ENCODE results near the gene FGR.

Gene FGR

DNA sequence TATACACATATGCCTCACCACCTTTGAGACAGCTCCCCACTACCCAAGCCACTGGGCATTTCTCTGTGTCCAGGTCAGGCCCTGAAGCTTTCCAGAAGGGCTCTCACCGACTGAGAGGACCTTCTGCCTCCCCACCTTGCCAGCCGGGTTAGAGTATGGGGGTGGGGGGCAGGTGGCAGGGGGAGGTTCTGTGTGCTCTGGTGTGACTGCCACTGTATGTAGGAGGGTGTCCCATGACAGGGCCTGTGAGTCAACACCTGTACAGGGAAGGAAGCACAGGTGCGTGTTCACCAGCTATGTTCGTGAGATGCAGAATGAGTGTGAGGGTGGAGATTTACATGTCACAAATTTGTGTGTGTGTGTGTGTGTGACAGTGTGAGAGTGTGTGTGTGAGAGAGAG, 38.0 kb downstream of the FGR start:
- DNase-seq: no peak
- Histone ChIP-seq H3K36me3 (no peaks in the 10 kb centered on the region), H3K4me3 (ENCODE audit: low read depth, low read length) (no peak overlapping the region), H3K27me3 (no peaks in the 10 kb centered on the region), H3K4me1 (peaks cover 39% of the 10 kb centered on the region), H3K9me3 (no peaks in the 10 kb centered on the region)
- TF ChIP-seq, protein P1, sequence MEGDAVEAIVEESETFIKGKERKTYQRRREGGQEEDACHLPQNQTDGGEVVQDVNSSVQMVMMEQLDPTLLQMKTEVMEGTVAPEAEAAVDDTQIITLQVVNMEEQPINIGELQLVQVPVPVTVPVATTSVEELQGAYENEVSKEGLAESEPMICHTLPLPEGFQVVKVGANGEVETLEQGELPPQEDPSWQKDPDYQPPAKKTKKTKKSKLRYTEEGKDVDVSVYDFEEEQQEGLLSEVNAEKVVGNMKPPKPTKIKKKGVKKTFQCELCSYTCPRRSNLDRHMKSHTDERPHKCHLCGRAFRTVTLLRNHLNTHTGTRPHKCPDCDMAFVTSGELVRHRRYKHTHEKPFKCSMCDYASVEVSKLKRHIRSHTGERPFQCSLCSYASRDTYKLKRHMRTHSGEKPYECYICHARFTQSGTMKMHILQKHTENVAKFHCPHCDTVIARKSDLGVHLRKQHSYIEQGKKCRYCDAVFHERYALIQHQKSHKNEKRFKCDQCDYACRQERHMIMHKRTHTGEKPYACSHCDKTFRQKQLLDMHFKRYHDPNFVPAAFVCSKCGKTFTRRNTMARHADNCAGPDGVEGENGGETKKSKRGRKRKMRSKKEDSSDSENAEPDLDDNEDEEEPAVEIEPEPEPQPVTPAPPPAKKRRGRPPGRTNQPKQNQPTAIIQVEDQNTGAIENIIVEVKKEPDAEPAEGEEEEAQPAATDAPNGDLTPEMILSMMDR (IDR thresholded peaks at IDR 0.05; ENCODE audit: low read depth, low read length): no peak

DNA sequence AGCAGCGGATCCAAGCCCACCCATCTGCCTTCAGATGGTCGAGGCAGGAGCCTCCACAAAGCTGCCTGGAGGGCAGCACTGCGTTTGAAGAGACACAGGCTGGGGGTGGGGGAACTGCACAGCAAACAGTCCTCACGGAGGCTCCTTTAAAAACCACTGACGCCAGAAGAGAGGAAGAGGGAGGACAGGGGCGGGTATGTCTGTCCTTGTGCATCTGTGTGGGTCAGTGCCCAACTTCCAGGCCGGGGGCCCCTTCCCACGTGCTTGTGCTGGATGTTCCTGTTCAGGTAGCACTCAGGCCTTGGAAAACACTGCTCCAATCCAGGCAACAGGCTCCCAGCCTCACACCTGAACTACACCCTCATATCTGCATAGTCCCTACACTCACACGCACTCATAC, 38.7 kb downstream of the FGR start:
- no peaks in the 10 kb centered on the region for H3K9me3 ChIP-seq
- H3K4me3 ChIP-seq (ENCODE audit: low read depth, low read length): no peak overlapping the region
- H3K4me1 ChIP-seq: peaks cover 40% of the 10 kb centered on the region
- H3K36me3 ChIP-seq: no peaks in the 10 kb centered on the region
- H3K27me3 ChIP-seq: no peaks in the 10 kb centered on the region
- no peak for DNase-seq
- TF ChIP-seq, protein P1 (IDR thresholded peaks at IDR 0.05; ENCODE audit: low read depth, low read length): no peak

DNA sequence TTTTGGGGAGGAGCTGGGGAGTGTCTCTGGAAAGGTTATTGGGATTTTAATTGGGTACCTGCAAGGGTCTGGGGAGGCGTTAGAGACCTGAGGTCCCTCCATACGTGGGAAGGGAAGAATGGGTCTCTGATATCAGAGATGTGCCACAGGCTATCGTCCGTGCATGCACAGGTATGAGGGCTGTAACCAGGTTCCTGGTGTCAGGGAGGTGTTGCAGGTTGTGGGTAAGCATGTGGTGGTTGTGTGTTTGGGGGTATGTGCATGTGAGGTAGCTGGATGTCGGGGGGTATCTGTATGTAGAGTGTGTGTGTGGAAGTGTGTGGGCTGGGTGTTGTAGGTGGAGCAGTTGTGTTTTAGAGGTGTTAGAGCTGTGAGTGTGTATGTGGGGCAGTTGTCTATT, 39.4 kb downstream of the FGR start:
- no peak overlapping the region for H3K4me3 ChIP-seq (ENCODE audit: low read depth, low read length)
- H3K27me3 ChIP-seq: no peaks in the 10 kb centered on the region
- H3K36me3 ChIP-seq: no peaks in the 10 kb centered on the region
- TF ChIP-seq, protein P1 (IDR thresholded peaks at IDR 0.05; ENCODE audit: low read depth, low read length): no peak
- no peaks in the 10 kb centered on the region for H3K9me3 ChIP-seq
- peaks cover 42% of the 10 kb centered on the region for H3K4me1 ChIP-seq
- DNase-seq: no peak

DNA sequence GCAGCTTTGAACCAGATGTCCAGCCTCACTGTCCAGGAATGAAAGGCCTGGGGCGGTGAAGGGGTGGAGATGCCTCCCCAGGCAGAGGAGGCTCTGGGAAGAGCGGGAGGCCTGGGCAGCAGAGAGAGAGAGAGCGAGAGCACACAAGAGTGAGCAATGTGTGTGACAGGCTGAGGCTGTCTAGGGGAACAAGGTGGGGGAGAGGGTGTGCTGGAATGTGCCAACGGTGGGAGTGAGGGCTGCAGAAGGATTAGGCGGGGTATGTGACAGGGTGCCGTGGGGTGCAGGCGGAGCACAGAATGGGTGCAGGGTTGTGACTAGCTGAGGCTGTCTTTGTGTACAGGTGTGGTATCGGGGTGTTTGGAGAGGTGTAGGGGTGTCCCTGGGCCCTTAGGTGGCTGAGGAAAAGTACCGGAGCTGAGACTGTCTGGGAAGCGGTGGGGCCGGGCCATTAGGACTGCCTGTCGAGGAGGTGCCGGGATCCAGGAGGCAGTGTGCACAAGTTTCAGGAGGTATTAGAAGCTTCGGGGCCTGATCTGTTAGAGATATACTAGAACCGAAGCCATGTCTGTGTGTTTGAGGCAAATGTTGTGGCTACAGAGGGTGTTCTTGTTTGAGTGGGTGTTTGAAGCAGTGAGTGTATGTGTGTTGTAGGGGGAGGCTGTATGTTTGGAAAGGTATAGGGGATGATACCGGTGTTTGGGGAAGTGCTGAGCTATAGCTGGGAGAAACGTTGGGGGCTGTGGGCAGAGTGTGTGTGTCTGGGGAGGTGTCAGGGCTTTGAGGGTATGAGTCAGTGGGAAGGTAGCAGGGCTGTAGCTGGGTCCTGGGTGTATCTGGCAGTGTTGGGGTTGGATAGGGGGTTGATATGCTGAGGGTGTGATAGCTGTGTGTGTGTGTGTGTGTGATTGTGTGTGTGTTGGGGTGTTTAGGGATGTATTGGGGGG, 40.1 kb downstream of the FGR start:
- TF ChIP-seq, protein P1 (IDR thresholded peaks at IDR 0.05; ENCODE audit: low read depth, low read length): no peak
- peaks cover 42% of the 10 kb centered on the region for H3K4me1 ChIP-seq
- no peak overlapping the region for H3K4me3 ChIP-seq (ENCODE audit: low read depth, low read length)
- no peaks in the 10 kb centered on the region for H3K36me3 ChIP-seq
- no peak for DNase-seq
- no peaks in the 10 kb centered on the region for H3K27me3 ChIP-seq
- H3K9me3 ChIP-seq: no peaks in the 10 kb centered on the region

DNA sequence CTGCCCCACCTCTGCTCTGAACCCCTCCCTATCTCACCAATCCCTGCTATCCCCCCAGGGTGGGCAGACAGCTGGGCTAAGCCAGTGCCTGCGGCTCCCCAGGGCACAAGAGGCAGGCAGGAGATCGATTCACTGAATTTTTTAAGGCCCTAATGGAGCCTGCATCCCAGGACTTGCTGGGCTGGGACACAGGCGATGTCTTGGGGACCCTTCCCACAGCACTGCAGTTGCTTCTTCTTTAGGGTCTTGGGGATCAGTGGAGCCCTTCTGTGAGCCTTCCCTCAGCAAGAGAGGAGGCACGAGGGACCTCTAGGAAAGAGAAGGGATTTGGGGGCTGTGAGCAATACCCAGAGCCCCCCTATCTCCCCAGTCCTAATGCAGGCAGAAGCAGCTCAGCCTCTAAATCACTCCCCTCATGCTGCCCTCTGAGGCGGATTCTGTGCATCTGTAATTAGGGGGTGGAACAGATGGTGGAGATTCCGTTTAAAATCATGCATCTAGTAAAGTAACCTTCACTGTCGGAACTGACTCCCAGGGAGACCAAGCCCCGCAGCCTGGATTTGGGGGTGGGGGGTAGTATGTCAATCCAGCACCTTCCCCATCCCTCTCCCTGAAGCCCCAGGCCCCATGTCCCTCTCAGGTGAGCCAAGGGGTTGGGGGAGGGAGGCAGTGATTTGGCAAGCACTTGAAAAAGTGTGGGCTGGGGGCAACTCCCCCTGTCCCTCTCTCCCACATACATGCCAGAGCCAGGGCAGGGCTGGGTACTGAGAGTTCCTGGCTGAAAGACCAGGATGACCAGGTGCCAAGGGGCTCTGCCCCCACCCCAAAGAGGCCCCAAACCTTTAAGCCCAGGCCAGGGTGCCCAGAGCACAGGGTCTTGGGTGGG, 41.1 kb downstream of the FGR start:
- Histone ChIP-seq H3K4me1 (peaks cover 49% of the 10 kb centered on the region), H3K36me3 (no peaks in the 10 kb centered on the region), H3K27me3 (no peaks in the 10 kb centered on the region), H3K9me3 (no peaks in the 10 kb centered on the region), H3K4me3 (ENCODE audit: low read depth, low read length) (no peak overlapping the region)
- DNase-seq: no peak
- TF ChIP-seq, protein P1 (IDR thresholded peaks at IDR 0.05; ENCODE audit: low read depth, low read length): no peak
